GM19455 (cell line): ENCODE data around the gene RBM18.

Source experiments
- ATAC-seq: cut with Tn5 transposase; IDR thresholded peaks from one replicate; pipeline ENCODE4 v1.9.1; 2021; ENCODE audit not compliant: unreplicated experiment

Gene RBM18

GRCh38 chr9:122223435-122223834, 41.2 kb downstream of the RBM18 start:
- ATAC-seq: no peak

- ATAC-seq: no peak
Measured at GRCh38 chr9:122222791-122223190, 41.8 kb downstream of the RBM18 start.

GRCh38 chr9:122221183-122221811, 43.3 kb downstream of the RBM18 start:
- ATAC-seq: no peak

- no peak for ATAC-seq
Measured at GRCh38 chr9:122220673-122221182, 43.9 kb downstream of the RBM18 start.

GRCh38 chr9:122219856-122220672, 44.6 kb downstream of the RBM18 start:
- ATAC-seq: no peak

GRCh38 chr9:122218935-122219855, 45.4 kb downstream of the RBM18 start:
- ATAC-seq: no peak

- ATAC-seq: no peak
Measured at GRCh38 chr9:122218071-122218934, 46.3 kb downstream of the RBM18 start.

GRCh38 chr9:122217640-122218039, 47.0 kb downstream of the RBM18 start:
- no peak for ATAC-seq

GRCh38 chr9:122216798-122217418, 47.7 kb downstream of the RBM18 start:
- no peak for ATAC-seq

GRCh38 chr9:122216138-122216797, 48.4 kb downstream of the RBM18 start:
- no peak for ATAC-seq

- no peak for ATAC-seq
Measured at GRCh38 chr9:122215663-122216062, 49.0 kb downstream of the RBM18 start.

GRCh38 chr9:122214507-122214906, 50.1 kb downstream of the RBM18 start:
- ATAC-seq: no peak

- no peak for ATAC-seq
Measured at GRCh38 chr9:122213589-122214413, 50.8 kb downstream of the RBM18 start.

GRCh38 chr9:122213102-122213588, 51.5 kb downstream of the RBM18 start:
- no peak for ATAC-seq

GRCh38 chr9:122212473-122213004, 52.1 kb downstream of the RBM18 start:
- ATAC-seq: no peak

- no peak for ATAC-seq
Measured at GRCh38 chr9:122209451-122209850, 55.2 kb downstream of the RBM18 start.

- no peak for ATAC-seq
Measured at GRCh38 chr9:122207096-122207495, 57.5 kb downstream of the RBM18 start.
